Measurements from ENCODE around the gene S1PR2. TPM values are rescaled to one million over a fixed set of nuclear protein-coding genes. Genes with fewer than 3 reads are reported as not detected.

Gene S1PR2
- total and polyA plus RNA-seq, 9 of the 15 experiments (the other 6 are each of a cell fraction or from before 2014, with no cell fraction given) = 1.5 to 3.9 (median 2.0) TPM

DNA sequence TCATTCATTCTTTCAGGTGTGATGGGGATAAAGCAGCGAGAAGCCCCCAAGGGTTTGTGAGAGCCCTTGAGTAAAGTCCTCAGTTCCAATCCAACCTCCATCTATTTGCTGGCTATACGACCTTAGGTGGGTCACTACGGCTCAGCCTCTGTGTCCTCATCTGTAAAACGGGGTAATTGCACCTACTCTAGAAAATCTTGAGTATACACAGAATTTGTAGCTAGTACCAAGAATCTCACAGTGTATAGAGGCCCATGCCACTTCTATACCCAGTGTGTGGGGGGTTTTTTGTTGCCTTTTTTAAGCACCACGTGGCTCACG lies 36.0 kb downstream of the S1PR2 start (continued):
- TF ChIP-seq, protein P1, sequence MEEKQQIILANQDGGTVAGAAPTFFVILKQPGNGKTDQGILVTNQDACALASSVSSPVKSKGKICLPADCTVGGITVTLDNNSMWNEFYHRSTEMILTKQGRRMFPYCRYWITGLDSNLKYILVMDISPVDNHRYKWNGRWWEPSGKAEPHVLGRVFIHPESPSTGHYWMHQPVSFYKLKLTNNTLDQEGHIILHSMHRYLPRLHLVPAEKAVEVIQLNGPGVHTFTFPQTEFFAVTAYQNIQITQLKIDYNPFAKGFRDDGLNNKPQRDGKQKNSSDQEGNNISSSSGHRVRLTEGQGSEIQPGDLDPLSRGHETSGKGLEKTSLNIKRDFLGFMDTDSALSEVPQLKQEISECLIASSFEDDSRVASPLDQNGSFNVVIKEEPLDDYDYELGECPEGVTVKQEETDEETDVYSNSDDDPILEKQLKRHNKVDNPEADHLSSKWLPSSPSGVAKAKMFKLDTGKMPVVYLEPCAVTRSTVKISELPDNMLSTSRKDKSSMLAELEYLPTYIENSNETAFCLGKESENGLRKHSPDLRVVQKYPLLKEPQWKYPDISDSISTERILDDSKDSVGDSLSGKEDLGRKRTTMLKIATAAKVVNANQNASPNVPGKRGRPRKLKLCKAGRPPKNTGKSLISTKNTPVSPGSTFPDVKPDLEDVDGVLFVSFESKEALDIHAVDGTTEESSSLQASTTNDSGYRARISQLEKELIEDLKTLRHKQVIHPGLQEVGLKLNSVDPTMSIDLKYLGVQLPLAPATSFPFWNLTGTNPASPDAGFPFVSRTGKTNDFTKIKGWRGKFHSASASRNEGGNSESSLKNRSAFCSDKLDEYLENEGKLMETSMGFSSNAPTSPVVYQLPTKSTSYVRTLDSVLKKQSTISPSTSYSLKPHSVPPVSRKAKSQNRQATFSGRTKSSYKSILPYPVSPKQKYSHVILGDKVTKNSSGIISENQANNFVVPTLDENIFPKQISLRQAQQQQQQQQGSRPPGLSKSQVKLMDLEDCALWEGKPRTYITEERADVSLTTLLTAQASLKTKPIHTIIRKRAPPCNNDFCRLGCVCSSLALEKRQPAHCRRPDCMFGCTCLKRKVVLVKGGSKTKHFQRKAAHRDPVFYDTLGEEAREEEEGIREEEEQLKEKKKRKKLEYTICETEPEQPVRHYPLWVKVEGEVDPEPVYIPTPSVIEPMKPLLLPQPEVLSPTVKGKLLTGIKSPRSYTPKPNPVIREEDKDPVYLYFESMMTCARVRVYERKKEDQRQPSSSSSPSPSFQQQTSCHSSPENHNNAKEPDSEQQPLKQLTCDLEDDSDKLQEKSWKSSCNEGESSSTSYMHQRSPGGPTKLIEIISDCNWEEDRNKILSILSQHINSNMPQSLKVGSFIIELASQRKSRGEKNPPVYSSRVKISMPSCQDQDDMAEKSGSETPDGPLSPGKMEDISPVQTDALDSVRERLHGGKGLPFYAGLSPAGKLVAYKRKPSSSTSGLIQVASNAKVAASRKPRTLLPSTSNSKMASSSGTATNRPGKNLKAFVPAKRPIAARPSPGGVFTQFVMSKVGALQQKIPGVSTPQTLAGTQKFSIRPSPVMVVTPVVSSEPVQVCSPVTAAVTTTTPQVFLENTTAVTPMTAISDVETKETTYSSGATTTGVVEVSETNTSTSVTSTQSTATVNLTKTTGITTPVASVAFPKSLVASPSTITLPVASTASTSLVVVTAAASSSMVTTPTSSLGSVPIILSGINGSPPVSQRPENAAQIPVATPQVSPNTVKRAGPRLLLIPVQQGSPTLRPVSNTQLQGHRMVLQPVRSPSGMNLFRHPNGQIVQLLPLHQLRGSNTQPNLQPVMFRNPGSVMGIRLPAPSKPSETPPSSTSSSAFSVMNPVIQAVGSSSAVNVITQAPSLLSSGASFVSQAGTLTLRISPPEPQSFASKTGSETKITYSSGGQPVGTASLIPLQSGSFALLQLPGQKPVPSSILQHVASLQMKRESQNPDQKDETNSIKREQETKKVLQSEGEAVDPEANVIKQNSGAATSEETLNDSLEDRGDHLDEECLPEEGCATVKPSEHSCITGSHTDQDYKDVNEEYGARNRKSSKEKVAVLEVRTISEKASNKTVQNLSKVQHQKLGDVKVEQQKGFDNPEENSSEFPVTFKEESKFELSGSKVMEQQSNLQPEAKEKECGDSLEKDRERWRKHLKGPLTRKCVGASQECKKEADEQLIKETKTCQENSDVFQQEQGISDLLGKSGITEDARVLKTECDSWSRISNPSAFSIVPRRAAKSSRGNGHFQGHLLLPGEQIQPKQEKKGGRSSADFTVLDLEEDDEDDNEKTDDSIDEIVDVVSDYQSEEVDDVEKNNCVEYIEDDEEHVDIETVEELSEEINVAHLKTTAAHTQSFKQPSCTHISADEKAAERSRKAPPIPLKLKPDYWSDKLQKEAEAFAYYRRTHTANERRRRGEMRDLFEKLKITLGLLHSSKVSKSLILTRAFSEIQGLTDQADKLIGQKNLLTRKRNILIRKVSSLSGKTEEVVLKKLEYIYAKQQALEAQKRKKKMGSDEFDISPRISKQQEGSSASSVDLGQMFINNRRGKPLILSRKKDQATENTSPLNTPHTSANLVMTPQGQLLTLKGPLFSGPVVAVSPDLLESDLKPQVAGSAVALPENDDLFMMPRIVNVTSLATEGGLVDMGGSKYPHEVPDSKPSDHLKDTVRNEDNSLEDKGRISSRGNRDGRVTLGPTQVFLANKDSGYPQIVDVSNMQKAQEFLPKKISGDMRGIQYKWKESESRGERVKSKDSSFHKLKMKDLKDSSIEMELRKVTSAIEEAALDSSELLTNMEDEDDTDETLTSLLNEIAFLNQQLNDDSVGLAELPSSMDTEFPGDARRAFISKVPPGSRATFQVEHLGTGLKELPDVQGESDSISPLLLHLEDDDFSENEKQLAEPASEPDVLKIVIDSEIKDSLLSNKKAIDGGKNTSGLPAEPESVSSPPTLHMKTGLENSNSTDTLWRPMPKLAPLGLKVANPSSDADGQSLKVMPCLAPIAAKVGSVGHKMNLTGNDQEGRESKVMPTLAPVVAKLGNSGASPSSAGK (IDR thresholded peaks at IDR 0.05) = 0 out of 2 replicates have a peak, but pooled peaks have one; percentile 25
- TF ChIP-seq ETV1 (tag; conservative IDR thresholded peaks at IDR 0.05; ENCODE audit: low read depth) (no peak), KAT7 (CRISPR knock-in tag; IDR thresholded peaks at IDR 0.05; ENCODE audit: borderline replicate concordance) (no peak), PTBP1 (IDR thresholded peaks at IDR 0.05; ENCODE audit: low read depth, low read length) (no peak), FOXA1 (IDR thresholded peaks at IDR 0.05; ENCODE audit: borderline replicate concordance) (no peak), KDM4B (IDR thresholded peaks at IDR 0.05; ENCODE audit: borderline replicate concordance in 2 of 2, low read depth in 1 of 2) (0 out of 4 replicates have a peak, but pooled peaks of 1 of the 2 experiments have one; percentile 6), NFATC3 (IDR thresholded peaks at IDR 0.05) (0 out of 2 replicates have a peak, but pooled peaks have one; percentile 42)
- TF ChIP-seq, protein P2, sequence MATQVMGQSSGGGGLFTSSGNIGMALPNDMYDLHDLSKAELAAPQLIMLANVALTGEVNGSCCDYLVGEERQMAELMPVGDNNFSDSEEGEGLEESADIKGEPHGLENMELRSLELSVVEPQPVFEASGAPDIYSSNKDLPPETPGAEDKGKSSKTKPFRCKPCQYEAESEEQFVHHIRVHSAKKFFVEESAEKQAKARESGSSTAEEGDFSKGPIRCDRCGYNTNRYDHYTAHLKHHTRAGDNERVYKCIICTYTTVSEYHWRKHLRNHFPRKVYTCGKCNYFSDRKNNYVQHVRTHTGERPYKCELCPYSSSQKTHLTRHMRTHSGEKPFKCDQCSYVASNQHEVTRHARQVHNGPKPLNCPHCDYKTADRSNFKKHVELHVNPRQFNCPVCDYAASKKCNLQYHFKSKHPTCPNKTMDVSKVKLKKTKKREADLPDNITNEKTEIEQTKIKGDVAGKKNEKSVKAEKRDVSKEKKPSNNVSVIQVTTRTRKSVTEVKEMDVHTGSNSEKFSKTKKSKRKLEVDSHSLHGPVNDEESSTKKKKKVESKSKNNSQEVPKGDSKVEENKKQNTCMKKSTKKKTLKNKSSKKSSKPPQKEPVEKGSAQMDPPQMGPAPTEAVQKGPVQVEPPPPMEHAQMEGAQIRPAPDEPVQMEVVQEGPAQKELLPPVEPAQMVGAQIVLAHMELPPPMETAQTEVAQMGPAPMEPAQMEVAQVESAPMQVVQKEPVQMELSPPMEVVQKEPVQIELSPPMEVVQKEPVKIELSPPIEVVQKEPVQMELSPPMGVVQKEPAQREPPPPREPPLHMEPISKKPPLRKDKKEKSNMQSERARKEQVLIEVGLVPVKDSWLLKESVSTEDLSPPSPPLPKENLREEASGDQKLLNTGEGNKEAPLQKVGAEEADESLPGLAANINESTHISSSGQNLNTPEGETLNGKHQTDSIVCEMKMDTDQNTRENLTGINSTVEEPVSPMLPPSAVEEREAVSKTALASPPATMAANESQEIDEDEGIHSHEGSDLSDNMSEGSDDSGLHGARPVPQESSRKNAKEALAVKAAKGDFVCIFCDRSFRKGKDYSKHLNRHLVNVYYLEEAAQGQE (IDR thresholded peaks at IDR 0.05; ENCODE audit: borderline replicate concordance) = no peak
- TF ChIP-seq, protein P2 (CRISPR knock-in tag; IDR thresholded peaks at IDR 0.05; ENCODE audit: low read depth) = no peak

All from K562 (cell line).